ENCODE measurements around the gene HKDC1.
A peak's percentile ranks its signal among the peaks of the same experiment; 100 is the strongest.

DNA sequence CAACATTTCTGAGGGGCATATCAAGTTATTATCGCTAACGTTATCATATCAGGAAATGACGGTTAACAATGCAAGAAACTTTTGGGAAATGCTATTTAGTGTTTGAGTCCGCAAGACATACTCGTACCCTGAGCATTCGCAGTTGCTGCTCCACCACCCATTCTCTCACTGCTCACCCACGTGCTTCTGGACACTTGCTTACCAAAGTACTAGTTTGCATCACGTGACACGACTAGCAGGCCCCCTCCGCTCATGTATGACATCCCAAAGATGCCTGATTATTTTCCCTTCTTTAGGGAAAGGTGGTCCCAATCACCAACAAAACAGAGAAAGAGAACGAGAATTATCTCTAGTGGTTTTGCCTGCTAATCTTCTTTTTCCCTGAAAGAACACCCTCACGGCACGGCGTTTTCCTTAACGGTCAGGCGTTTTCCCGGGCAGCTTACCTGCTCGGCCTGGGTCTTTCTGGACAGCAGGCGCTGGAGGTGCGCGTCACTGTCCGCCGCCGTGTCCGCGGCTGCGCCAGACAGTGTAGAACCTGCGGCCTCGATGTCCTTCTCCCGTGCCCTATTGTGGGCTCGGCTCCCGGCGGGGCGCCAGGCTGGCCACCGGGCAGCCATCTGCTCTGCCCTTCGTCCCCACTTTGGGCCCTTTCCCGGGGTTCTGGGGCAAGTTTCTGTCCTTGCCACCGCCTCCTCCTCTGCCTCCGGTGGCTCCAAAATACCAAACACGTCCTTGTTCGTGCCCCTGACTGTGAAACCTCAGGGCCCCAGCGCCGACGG lies 40.2 kb upstream of the HKDC1 start, which contains the start of gene SUPV3L1:
- TF ChIP-seq, protein P1, sequence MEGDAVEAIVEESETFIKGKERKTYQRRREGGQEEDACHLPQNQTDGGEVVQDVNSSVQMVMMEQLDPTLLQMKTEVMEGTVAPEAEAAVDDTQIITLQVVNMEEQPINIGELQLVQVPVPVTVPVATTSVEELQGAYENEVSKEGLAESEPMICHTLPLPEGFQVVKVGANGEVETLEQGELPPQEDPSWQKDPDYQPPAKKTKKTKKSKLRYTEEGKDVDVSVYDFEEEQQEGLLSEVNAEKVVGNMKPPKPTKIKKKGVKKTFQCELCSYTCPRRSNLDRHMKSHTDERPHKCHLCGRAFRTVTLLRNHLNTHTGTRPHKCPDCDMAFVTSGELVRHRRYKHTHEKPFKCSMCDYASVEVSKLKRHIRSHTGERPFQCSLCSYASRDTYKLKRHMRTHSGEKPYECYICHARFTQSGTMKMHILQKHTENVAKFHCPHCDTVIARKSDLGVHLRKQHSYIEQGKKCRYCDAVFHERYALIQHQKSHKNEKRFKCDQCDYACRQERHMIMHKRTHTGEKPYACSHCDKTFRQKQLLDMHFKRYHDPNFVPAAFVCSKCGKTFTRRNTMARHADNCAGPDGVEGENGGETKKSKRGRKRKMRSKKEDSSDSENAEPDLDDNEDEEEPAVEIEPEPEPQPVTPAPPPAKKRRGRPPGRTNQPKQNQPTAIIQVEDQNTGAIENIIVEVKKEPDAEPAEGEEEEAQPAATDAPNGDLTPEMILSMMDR (IDR thresholded peaks at IDR 0.05) = no peak
- TF ChIP-seq POLR2AphosphoS5 (IDR thresholded peaks at IDR 0.05) = peak; percentile 73 to 93 (median 88)
